Gastroesophageal sphincter (tissue), 4 donors: ENCODE data around the gene ST8SIA6. TPM values are rescaled to one million over a fixed set of nuclear protein-coding genes. Genes with fewer than 3 reads are reported as not detected.

Source experiments
- ATAC-seq: fragments of 150-250 bp; one replicate; pipeline ENCODE4 v1.9.1; 2016; ENCODE audit warnings: mild to moderate bottlenecking, moderate library complexity
- H3K27ac ChIP-seq, 4 donors: fragments of 200-600 bp; sonication (generic) in 3 of 4; 1 replicate in 3 of 4; 2 replicates in 1 of 4; pipeline ENCODE4 v1.5.1; 2016 to 2019
- H3K27me3 ChIP-seq: fragments of 200-600 bp; sonication (generic); one replicate; pipeline ENCODE4 v1.5.1; 2019
- H3K36me3 ChIP-seq, 2 donors: fragments of 200-600 bp; sonication (generic); one replicate each; pipeline ENCODE4 v1.5.1; 2019; ENCODE audit warnings: control low read depth in 1 of 2
- H3K4me1 ChIP-seq, 3 donors: fragments of 200-600 bp; sonication (generic); 1 replicate in 2 of 3; 2 replicates in 1 of 3; pipeline ENCODE4 v1.5.1; 2016 to 2019; ENCODE audit warnings: control low read depth in 2 of 3
- H3K4me3 ChIP-seq, 2 donors: fragments of 200-600 bp; sonication (generic); one replicate each; pipeline ENCODE4 v1.5.1; 2019; ENCODE audit warnings: mild to moderate bottlenecking in 1 of 2, moderate library complexity in 1 of 2
- H3K9me3 ChIP-seq, 3 donors: fragments of 200-600 bp; sonication (generic); one replicate each; pipeline ENCODE4 v1.5.1; 2017 to 2019; ENCODE audit warnings: control low read depth in 2 of 3
- EP300 ChIP-seq: sonication (generic); formaldehyde crosslinking; IDR thresholded peaks from one replicate; pipeline ENCODE4 v1.6.1; 2017; ENCODE audit warnings: antibody characterized with exemption, mild to moderate bottlenecking
- POLR2A ChIP-seq, 2 donors: fragments of 450-650 bp; IDR thresholded peaks; one replicate each; pipeline ENCODE4 v1.6.1; 2017; ENCODE audit warnings: antibody characterized with exemption in 2 of 2, mild to moderate bottlenecking in 2 of 2, moderate library complexity in 1 of 2
- POLR2AphosphoS5 ChIP-seq: sonication (generic); formaldehyde crosslinking; IDR thresholded peaks from one replicate; pipeline ENCODE4 v1.6.1; 2017; ENCODE audit warnings: antibody characterized with exemption
- WGBS, 2 donors: methylation state at CpG; one replicate each; pipeline ENCODE4 v1.1.5; 2018; ENCODE audit warnings: low coverage in 1 of 2; 5-methylcytosine and 5-hydroxymethylcytosine counted together
- total RNA-seq, 4 donors: library from RNA; depleted of rRNA; stranded (reverse); fragments of >200 nt; gene quantifications; one replicate each; pipeline ENCODE4 v1.1.0, GENCODE V29; 2016
- TF ChIP-seq, protein P1 (sequence below), 4 experiments: fragments of 200-600 bp in 2 of 4; fragments of 450-650 bp in 2 of 4; sonication (generic) in 1 of 4; IDR thresholded peaks; one replicate each; pipeline ENCODE4 v1.5.1; 2017 to 2019; ENCODE audit warnings: antibody characterized with exemption in 4 of 4, mild to moderate bottlenecking in 2 of 4, moderate library complexity in 2 of 4

Gene ST8SIA6
- total RNA-seq, 4 donors from 2014 or later, result 1.5 to 1.9 TPM; not detected in 2

DNA sequence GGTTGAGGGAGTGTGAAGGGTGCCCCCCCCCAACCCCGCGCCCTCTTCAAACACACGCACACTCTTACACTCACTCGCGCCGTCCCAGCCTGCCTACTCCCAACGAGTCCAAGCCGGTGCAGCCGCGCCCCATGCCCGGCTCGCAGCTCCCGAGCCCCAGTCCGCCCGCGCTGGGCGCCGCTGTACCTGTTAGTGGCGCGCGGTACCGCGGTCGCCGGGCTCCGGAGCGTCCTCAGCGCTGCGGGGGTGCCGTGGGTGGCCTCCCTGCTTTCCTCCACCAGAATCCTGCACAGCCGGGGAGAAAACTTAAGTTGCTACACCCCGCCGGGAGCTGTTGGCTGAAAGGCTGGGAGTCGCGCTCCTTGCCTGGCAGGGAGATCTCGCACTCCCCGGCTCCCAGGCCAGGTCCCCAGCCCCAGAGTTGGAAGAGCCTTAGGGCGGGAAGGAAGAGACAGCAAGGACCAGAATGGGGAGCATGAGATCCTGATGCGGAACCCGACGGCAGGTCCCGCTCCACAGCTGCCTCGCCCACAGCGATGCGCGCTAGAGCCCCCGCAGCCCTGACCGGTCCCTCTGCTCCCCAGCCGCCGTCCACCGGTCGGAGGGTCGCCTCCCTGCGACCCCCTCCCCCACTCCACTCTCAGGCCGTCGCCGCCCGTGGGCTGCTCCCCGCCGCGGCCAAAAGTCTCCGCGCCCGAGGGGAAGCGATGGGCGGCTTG lies 863 bp downstream of the ST8SIA6 start:
- Histone ChIP-seq H3K9me3 (peaks cover 0 to 25% (median 0%) of the 10 kb centered on the region in 3 donors), H3K36me3 (peaks cover 0 to 5% of the 10 kb centered on the region in 2 donors), H3K27ac (peak overlapping the region in 2 of 4 donors; percentile 37 to 45), H3K4me3 (peak overlapping the region; percentile 1 to 54), H3K27me3 (peaks cover 66% of the 10 kb centered on the region), H3K4me1 (peaks cover 0 to 20% (median 5%) of the 10 kb centered on the region in 3 donors)
- peak; percentile 60 for ATAC-seq
- WGBS, 2 donors, result 2 to 3% methylated on average over 5 to 15 of the region's 66 CpGs
- TF ChIP-seq, protein P1, sequence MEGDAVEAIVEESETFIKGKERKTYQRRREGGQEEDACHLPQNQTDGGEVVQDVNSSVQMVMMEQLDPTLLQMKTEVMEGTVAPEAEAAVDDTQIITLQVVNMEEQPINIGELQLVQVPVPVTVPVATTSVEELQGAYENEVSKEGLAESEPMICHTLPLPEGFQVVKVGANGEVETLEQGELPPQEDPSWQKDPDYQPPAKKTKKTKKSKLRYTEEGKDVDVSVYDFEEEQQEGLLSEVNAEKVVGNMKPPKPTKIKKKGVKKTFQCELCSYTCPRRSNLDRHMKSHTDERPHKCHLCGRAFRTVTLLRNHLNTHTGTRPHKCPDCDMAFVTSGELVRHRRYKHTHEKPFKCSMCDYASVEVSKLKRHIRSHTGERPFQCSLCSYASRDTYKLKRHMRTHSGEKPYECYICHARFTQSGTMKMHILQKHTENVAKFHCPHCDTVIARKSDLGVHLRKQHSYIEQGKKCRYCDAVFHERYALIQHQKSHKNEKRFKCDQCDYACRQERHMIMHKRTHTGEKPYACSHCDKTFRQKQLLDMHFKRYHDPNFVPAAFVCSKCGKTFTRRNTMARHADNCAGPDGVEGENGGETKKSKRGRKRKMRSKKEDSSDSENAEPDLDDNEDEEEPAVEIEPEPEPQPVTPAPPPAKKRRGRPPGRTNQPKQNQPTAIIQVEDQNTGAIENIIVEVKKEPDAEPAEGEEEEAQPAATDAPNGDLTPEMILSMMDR (IDR thresholded peaks at IDR 0.05), result no peak
- TF ChIP-seq EP300 (no peak), POLR2AphosphoS5 (no peak), POLR2A (IDR thresholded peaks at IDR 0.05) (no peak)

DNA sequence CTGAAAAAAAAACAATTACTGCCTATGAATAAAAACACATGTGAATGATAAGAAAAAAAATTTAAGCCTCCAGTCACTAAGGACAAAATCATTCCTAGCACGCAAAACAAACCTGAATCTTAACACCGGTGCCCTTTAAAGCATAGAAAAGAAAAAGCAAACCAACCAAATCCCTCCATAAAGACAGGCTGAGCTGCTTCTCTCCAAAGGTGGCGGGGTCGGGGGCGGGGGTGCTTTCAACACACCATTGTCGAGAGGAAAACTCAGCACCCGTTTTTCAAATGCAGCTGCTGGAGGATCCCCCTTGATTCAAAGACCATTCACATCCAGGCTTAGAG lies 1.4 kb downstream of the ST8SIA6 start:
- Histone ChIP-seq H3K4me3 (peak overlapping the region in 1 of 2 donors; percentile 54), H3K27me3 (peaks cover 66% of the 10 kb centered on the region), H3K9me3 (peaks cover 0 to 30% (median 0%) of the 10 kb centered on the region in 3 donors), H3K36me3 (peaks cover 0 to 5% of the 10 kb centered on the region in 2 donors), H3K4me1 (peaks cover 0 to 20% (median 5%) of the 10 kb centered on the region in 3 donors), H3K27ac (peak overlapping the region in 1 of 4 donors; percentile 45)
- no peak for ATAC-seq
- WGBS, 2 donors, result 10 to 20% methylated on average over 5 to 7 of the region's 7 CpGs
- no peak for TF ChIP-seq POLR2A (IDR thresholded peaks at IDR 0.05)

DNA sequence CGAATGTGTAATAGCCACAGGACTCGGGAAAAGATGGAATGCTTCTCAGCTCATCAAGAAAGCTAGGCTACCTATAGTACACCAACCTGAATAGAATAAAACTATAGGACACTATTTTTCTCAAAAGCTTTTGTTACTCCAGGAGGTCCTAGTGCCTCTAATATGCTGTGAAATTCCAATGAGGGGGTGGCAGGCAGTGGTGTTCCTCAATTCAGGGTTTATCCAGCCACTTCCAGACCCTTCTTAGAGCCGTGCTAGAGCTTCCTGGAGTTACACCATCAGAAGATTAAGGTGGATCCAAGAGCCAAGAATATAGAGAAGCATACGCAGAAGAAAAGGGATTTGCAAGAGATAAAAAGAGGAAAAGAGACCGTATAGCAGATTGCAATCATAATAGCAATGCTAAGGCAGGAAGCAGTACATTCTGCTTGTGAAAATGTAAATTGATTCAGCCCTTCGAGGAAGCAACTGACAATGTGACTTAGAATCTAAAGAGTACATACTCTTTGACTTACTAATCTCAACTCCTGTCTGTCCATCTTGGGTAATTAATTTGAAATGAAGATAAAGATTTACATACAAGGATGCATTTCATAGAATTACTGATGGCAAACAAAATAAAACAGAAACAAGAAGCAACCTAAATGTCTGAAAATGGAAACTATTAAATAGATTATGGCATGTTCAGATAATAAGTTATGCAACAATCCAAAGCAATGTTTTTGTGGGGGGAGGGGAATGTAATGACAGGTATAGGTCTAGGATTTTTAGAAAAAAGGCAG lies 2.1 kb downstream of the ST8SIA6 start:
- 56% methylated on average over 6 of the region's 6 CpGs for WGBS, 2 donors
- Histone ChIP-seq H3K9me3 (peaks cover 0 to 33% (median 0%) of the 10 kb centered on the region in 3 donors), H3K27me3 (peaks cover 64% of the 10 kb centered on the region), H3K4me1 (peaks cover 0 to 20% (median 5%) of the 10 kb centered on the region in 3 donors), H3K27ac (no peak overlapping the region), H3K4me3 (no peak overlapping the region), H3K36me3 (peaks cover 0 to 5% of the 10 kb centered on the region in 2 donors)
- TF ChIP-seq EP300, result no peak
- no peak for TF ChIP-seq POLR2AphosphoS5
- TF ChIP-seq POLR2A (IDR thresholded peaks at IDR 0.05), result no peak
- TF ChIP-seq, protein P1 (IDR thresholded peaks at IDR 0.05), result no peak
- no peak for ATAC-seq

DNA sequence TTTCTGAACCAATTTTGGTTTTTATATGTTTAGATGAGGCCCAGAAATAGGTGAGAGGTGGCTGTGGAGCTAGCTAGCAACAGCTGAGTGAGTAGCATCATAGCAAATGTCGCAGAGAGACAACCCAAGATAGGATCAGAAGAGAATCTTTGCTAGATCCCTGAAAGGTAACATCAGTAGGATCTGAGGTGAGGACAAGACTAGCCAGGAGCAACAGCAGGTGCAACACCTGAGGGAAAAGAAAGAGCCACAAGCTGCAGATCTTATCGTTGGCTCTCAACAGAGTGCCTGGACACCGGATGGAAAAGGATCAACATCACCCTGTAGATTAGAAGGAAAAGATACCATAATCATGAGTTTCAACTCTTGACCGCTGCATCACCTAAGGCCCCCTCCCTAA lies 4.4 kb downstream of the ST8SIA6 start:
- peaks cover 0 to 5% of the 10 kb centered on the region in 2 donors for H3K36me3 ChIP-seq
- no peak for ATAC-seq
- TF ChIP-seq POLR2AphosphoS5, result no peak
- TF ChIP-seq, protein P1 (IDR thresholded peaks at IDR 0.05), result no peak
- no peak for TF ChIP-seq EP300
- no peak for TF ChIP-seq POLR2A (IDR thresholded peaks at IDR 0.05)
- peaks cover 42% of the 10 kb centered on the region for H3K27me3 ChIP-seq
- WGBS, 2 donors, result 89 to 93% methylated on average over 3 to 4 of the region's 4 CpGs
- H3K9me3 ChIP-seq, result peaks cover 0 to 27% (median 0%) of the 10 kb centered on the region in 3 donors
- no peak overlapping the region for H3K27ac ChIP-seq
- H3K4me3 ChIP-seq, result no peak overlapping the region
- H3K4me1 ChIP-seq, result peaks cover 0 to 25% (median 5%) of the 10 kb centered on the region in 3 donors

DNA sequence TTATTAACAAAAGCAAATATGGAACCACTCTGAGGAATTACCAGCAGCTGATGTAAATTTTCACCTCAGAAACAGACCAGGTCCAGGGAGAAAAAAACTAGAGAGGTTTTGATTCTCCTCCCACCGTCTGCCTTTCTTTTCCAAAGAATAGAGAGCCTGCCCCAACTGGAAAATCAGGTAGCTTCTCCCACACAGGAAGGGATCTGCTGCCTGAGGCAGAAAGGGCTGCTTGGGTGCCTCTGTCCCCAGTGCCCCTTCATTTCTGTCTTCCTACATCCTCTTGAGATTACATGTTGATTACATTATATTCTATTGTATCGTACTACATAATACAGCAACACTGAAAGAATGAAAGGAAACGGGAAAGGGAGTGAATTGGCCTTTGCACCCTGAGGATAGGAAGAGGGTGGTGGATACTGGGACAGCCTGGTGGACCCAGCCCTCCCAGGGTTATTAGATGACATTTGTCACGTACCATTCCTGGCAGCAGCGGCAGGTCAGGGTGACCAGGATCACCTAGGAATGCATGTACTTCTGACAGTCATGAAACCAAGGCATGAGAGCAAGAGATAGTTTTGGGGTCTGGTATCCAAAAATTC lies 8.9 kb downstream of the ST8SIA6 start:
- Histone ChIP-seq H3K4me3 (no peak overlapping the region), H3K4me1 (peaks cover 0 to 7% (median 0%) of the 10 kb centered on the region in 3 donors), H3K27ac (no peak overlapping the region), H3K36me3 (peaks cover 0 to 5% of the 10 kb centered on the region in 2 donors), H3K27me3 (peaks cover 13% of the 10 kb centered on the region), H3K9me3 (peaks cover 0 to 27% (median 0%) of the 10 kb centered on the region in 3 donors)
- TF ChIP-seq, protein P1 (IDR thresholded peaks at IDR 0.05), result no peak
- no peak for ATAC-seq
- WGBS, 2 donors, result 29 to 38% methylated on average over 5 of the region's 5 CpGs
